ENCODE results near the gene DMRTC2. TPM values are rescaled to one million over a fixed set of nuclear protein-coding genes. Genes with fewer than 3 reads are reported as not detected.

DMRTC2 gene
- total RNA-seq, 1 experiment from 2014 or later, result not detected

GRCh38 chr19:41859618-41860418 is 15.0 kb downstream of the DMRTC2 start, which contains the start of gene RPS19 (continued):
- peak; percentile 78; the same call in 1 of the 2 replicates for TF ChIP-seq GABPB1 (CRISPR knock-in tag; IDR thresholded peaks at IDR 0.05)
- no peak for TF ChIP-seq SOX15 (CRISPR knock-in tag; IDR thresholded peaks at IDR 0.05)
- peak; percentile 75; the same call in 1 of the 2 replicates for TF ChIP-seq IRF1 (CRISPR knock-in tag; IDR thresholded peaks at IDR 0.05)
- peak; percentile 68; the same call in 1 of the 2 replicates for TF ChIP-seq FOXP1 (CRISPR knock-in tag; IDR thresholded peaks at IDR 0.05; ENCODE audit: borderline replicate concordance)
- no peak for TF ChIP-seq ATF1 (CRISPR knock-in tag; IDR thresholded peaks at IDR 0.05)
- TF ChIP-seq TEAD4 (CRISPR knock-in tag; IDR thresholded peaks at IDR 0.05), result 0 out of 2 replicates have a peak, but pooled peaks have one; percentile 36
- no peak for TF ChIP-seq HMGXB4 (CRISPR knock-in tag; IDR thresholded peaks at IDR 0.05)
- no peak for TF ChIP-seq NR1H2 (CRISPR knock-in tag; IDR thresholded peaks at IDR 0.05)
- peak; percentile 73; the same call in 1 of the 2 replicates for TF ChIP-seq ZNF232 (CRISPR knock-in tag; IDR thresholded peaks at IDR 0.05)
- TF ChIP-seq RORB (CRISPR knock-in tag; IDR thresholded peaks at IDR 0.05), result no peak
- no peak for TF ChIP-seq ZNF671 (CRISPR knock-in tag; IDR thresholded peaks at IDR 0.05)
- TF ChIP-seq ATF6 (CRISPR knock-in tag; IDR thresholded peaks at IDR 0.05), result no peak
- no peak for TF ChIP-seq AR (CRISPR knock-in tag; IDR thresholded peaks at IDR 0.05)
- TF ChIP-seq HMGA2 (CRISPR knock-in tag; IDR thresholded peaks at IDR 0.05), result no peak; the same call in 1 of the 2 replicates
- no peak for TF ChIP-seq ZBTB21 (CRISPR knock-in tag; IDR thresholded peaks at IDR 0.05; ENCODE audit: borderline replicate concordance)
- TF ChIP-seq E2F1 (CRISPR knock-in tag; IDR thresholded peaks at IDR 0.05), result no peak
- TF ChIP-seq SMAD4 (CRISPR knock-in tag; IDR thresholded peaks at IDR 0.05), result no peak
- TF ChIP-seq NFE2L1 (CRISPR knock-in tag; IDR thresholded peaks at IDR 0.05), result 0 out of 2 replicates have a peak, but pooled peaks have one; percentile 33
- no peak for TF ChIP-seq MYBL2 (CRISPR knock-in tag; IDR thresholded peaks at IDR 0.05)
- peak; percentile 63; the same call in 1 of the 2 replicates for TF ChIP-seq FOXK1 (CRISPR knock-in tag; IDR thresholded peaks at IDR 0.05)
- TF ChIP-seq ZNF512 (CRISPR knock-in tag; IDR thresholded peaks at IDR 0.05; ENCODE audit: borderline replicate concordance), result no peak
- no peak; the same call in 1 of the 2 replicates for TF ChIP-seq CDX4 (CRISPR knock-in tag; IDR thresholded peaks at IDR 0.05; ENCODE audit: borderline replicate concordance)
- no peak for TF ChIP-seq NR3C1 (CRISPR knock-in tag; conservative IDR thresholded peaks at IDR 0.05; ENCODE audit: low read depth)
- peak; percentile 100 for TF ChIP-seq ETV6 (CRISPR knock-in tag; IDR thresholded peaks at IDR 0.05)
- TF ChIP-seq ZNF396 (CRISPR knock-in tag; IDR thresholded peaks at IDR 0.05; ENCODE audit: borderline replicate concordance), result no peak
